ENCODE results near the gene PBOV1. TPM values are rescaled to one million over a fixed set of nuclear protein-coding genes. Genes with fewer than 3 reads are reported as not detected.

PBOV1 gene
- total and polyA plus RNA-seq, 9 donors, result not detected

- H3K36me3 ChIP-seq, result no peaks in the 10 kb centered on the region
- DNase-seq, result no peak
- H3K4me3 ChIP-seq, result no peak overlapping the region
- WGBS, 3 donors, result 91 to 95% (median 93%) methylated on average over 8 of the region's 8 CpGs
- no peak for TF ChIP-seq CTCF (IDR thresholded peaks at IDR 0.05)
- TF ChIP-seq POLR2A (IDR thresholded peaks at IDR 0.05), result no peak
- TF ChIP-seq EP300 (IDR thresholded peaks at IDR 0.05), result no peak
- no peaks in the 10 kb centered on the region for H3K27me3 ChIP-seq
- no peaks in the 10 kb centered on the region for H3K4me1 ChIP-seq (ENCODE audit: insufficient read depth)
- H3K9me3 ChIP-seq, result no peaks in the 10 kb centered on the region
- no peak overlapping the region for H3K27ac ChIP-seq
- intact Hi-C loops (cut with DNase I), result no loop called here
These were observed 9.1 kb upstream of the PBOV1 start for GRCh38 chr6:138227316-138227781.

DNA sequence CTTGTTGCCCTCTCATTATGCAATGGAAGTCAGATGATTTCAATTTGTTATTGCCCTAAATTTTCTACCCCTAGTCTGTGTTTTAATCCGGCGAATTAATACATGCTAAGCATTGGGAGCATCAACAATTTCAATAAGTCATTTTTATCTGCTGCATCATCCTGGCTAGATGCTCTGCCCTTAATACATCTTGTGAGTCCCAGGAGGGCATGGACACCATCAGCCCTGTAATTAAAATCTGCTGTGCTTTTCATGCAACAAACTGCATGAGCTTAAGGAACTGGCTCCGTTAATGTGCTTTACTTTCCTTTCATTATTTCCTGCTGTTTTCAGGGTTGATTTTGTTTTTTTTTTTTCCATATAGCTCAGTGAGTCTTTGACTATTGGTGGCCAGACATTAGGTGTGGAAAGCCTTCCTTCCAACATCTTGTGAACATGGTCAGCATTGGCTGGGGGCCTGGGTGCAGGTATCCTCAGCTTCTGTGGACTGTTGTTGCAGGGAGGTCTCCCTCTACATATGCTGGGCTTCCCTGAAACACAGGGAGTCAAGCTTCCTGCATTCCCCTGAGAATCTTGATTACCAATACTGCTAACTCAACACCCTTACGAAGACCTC is 8.5 kb upstream of the PBOV1 start:
- Histone ChIP-seq H3K4me1 (ENCODE audit: insufficient read depth) (no peaks in the 10 kb centered on the region), H3K9me3 (no peaks in the 10 kb centered on the region), H3K36me3 (no peaks in the 10 kb centered on the region), H3K4me3 (no peak overlapping the region), H3K27ac (no peak overlapping the region), H3K27me3 (no peaks in the 10 kb centered on the region)
- intact Hi-C loops (cut with DNase I), result no loop called here
- WGBS, 3 donors, result 87 to 91% (median 88%) methylated on average over 4 of the region's 4 CpGs
- DNase-seq, result no peak
- TF ChIP-seq POLR2A (IDR thresholded peaks at IDR 0.05) (no peak), CTCF (IDR thresholded peaks at IDR 0.05) (no peak), EP300 (IDR thresholded peaks at IDR 0.05) (no peak)

DNA sequence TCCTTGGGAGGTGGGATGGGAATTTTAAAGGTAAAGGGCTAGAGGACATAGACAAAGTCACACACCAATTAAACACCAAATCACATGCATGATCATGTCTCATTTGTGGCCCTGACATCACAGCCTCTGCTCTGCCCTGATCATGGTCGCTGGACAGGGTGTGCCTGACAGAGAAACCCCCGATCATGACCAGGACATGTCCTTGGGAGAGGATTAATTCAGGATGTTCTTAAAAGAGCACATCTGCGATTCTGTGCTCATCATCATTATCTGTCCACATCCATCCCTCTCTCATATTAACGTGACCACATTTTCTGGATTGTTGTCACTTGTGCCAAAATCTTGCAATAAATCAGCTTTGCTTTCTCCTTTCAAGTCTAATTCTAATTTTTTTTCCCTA is 7.7 kb upstream of the PBOV1 start:
- Histone ChIP-seq H3K9me3 (no peaks in the 10 kb centered on the region), H3K27me3 (no peaks in the 10 kb centered on the region), H3K4me3 (no peak overlapping the region), H3K4me1 (ENCODE audit: insufficient read depth) (no peaks in the 10 kb centered on the region), H3K36me3 (no peaks in the 10 kb centered on the region), H3K27ac (no peak overlapping the region)
- DNase-seq, result no peak
- intact Hi-C loops (cut with DNase I), result no loop called here
- TF ChIP-seq POLR2A (IDR thresholded peaks at IDR 0.05) (no peak), CTCF (IDR thresholded peaks at IDR 0.05) (no peak), EP300 (IDR thresholded peaks at IDR 0.05) (no peak)
- WGBS, 3 donors, result 27 to 41% (median 28%) methylated on average over 4 of the region's 4 CpGs

DNA sequence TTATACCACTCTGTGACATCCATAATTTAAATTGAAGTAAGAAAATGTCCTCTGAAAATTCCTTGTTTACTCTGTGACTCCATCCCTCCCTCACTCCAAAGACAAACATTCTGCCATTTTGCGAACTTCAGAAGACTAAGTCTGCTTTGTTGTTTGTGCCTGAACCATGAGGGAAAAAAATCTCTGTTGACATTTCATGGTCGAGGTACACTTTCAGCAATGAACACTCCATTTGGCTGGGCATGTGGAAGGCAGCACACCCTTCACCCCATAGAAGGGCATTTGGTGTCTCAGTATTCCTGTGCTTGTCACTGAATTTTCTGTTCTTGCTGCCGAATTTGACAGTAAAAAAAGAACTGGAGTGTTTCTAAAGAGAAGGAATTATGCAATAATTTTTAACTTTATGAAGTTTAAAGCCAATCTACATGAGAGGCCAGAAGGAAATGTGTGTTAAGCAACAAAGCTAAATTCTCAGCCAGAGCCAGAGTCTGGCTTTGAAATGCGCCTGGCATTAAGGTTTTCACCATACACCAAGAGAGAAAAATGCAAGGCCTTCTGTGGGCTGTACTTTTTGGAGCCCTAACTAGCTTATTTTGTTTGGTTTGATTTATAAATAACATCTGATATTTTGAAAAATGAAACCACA is 4.7 kb upstream of the PBOV1 start:
- intact Hi-C loops (cut with DNase I), result no loop called here

More for the DNA sequence above, 4.7 kb upstream of the PBOV1 start:
- Histone ChIP-seq H3K36me3 (no peaks in the 10 kb centered on the region), H3K4me1 (ENCODE audit: insufficient read depth) (no peaks in the 10 kb centered on the region), H3K9me3 (no peaks in the 10 kb centered on the region), H3K4me3 (no peak overlapping the region), H3K27ac (no peak overlapping the region), H3K27me3 (no peaks in the 10 kb centered on the region)
- WGBS, 3 donors, result 69 to 74% (median 74%) methylated on average over 4 of the region's 4 CpGs
- TF ChIP-seq EP300 (IDR thresholded peaks at IDR 0.05) (no peak), POLR2A (IDR thresholded peaks at IDR 0.05) (no peak), CTCF (IDR thresholded peaks at IDR 0.05) (no peak)
- DNase-seq, result no peak
